GM21825 (cell line): ENCODE data around the gene ANKRD37.
"Not testable (repeated sequence)": the region's sequence is repeated elsewhere in the genome, so short reads cannot be mapped to it uniquely, and the experiment has no call there.

Experiments
- ATAC-seq: cut with Tn5 transposase; IDR thresholded peaks from one replicate; pipeline ENCODE4 v1.9.1; 2021; ENCODE audit warnings: mild to moderate bottlenecking, moderate library complexity; ENCODE audit not compliant: unreplicated experiment

ANKRD37 gene

GRCh38 chr4:185396724-185397385, at the start of gene ANKRD37:
TSS of gene ANKRD37 (plus strand) at chr4:185396841. CDS start at chr4:185396924, 83 bp downstream.
- ATAC-seq = no peak

GRCh38 chr4:185346975-185347601, 49.6 kb upstream of the ANKRD37 start:
- ATAC-seq = no peak

GRCh38 chr4:185351691-185352090, 45.0 kb upstream of the ANKRD37 start:
- no peak for ATAC-seq

DNA sequence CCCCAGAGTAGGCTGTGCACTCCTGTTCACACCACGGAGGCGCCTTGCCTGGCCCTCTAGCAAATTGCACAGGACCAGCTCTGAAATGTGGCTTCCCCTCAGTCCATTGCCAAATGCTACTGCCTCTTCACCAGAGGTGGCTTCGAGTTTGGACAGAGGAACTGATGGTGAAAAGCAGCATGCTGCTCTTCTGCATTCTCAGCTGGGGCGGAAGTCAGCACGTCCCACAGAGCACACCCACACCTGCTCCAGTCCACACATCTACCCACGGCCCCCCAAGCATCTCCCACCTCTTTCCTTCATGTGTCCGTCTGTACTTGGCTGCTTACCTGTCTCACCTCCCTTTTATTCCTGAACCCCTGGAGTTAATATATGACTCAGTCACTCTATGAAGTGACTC, 44.4 kb upstream of the ANKRD37 start:
- no peak for ATAC-seq

- peak; percentile 60 for ATAC-seq
Measured at GRCh38 chr4:185352741-185353140, 43.9 kb upstream of the ANKRD37 start.

DNA sequence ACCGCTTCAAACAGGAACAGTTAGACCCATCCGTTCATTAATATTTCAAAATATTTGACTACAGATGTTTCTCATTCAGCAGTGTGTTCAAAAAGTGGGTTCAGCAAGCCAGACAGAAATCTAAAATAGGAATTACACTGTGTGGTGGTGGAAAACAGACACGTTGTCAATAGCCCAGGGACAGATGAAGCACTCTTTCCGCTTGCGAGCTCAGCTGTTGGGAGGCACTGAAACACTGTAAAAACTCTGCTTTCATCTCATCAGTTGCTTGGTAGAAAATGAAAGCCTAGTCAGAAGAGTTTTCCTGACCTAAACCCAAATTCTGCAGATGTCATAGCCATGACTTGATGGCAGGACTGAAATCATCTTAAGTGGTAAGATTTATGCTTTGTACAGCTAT, 39.4 kb upstream of the ANKRD37 start:
- no peak for ATAC-seq

- ATAC-seq = no peak
Measured at GRCh38 chr4:185357733-185358440, 38.8 kb upstream of the ANKRD37 start.

DNA sequence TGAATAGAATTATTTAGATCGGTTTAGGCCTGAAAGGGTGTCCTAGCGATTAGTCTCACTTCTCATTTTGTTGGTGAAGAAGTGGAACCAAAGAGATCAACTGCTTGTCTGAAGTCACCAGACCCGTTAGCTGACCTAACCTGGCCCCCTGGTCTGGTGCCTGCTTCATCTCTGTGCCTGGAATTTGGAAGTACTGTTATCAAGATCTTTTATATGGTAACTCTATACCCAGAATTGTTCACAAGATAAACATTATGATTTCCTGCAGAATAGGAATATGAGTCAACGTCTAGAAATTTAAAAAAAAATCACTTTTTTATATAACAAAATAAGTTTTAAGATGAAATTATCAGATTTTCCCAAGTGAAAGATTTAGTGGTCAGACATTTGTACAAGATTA, 38.1 kb upstream of the ANKRD37 start:
- no peak for ATAC-seq

- no peak for ATAC-seq
Measured at GRCh38 chr4:185358959-185359358, 37.7 kb upstream of the ANKRD37 start.

GRCh38 chr4:185359767-185360446, 36.7 kb upstream of the ANKRD37 start:
- ATAC-seq = no peak

DNA sequence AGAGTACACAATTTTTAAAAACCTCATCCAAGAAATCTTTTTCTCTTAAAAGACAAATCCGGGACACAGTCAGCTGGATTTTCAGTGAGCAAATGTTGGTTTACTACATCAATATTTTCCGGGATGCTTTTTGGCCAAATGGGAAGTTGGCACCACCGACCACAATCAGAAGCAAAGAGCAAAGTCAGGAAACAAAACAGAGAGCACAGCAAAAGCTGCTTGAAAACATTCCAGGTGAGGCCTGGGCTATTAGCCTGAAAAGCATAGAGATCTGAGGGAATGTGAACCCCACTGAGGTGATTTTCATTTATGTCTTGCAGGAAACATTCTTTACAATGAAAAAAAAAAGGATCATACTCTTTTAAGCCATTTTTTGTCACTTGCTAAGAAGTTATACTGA, 34.8 kb upstream of the ANKRD37 start:
- ATAC-seq = no peak

- ATAC-seq = not testable (repeated sequence)
Measured at GRCh38 chr4:185362570-185362969, 34.1 kb upstream of the ANKRD37 start.

- no peak for ATAC-seq
Measured at GRCh38 chr4:185363251-185363650, 33.4 kb upstream of the ANKRD37 start.

DNA sequence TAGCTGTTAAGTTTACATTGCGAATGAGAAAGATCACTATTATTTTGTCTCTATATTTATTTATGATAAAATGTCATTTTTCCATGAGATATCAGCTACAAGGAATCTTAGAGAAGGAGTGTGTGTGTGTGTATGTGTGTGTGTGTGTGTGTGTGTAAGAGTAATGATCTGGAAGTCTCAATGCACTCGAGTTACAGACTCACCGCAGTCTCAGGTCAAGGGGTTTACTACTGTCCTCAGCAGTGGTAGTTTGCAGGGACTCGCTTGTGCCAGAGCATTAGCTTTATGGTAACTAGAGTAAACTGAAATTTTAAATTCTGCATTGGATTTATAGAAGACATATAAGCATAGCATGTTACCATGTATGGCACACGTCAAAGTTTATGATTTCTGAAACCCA, 31.8 kb upstream of the ANKRD37 start:
- ATAC-seq = no peak

DNA sequence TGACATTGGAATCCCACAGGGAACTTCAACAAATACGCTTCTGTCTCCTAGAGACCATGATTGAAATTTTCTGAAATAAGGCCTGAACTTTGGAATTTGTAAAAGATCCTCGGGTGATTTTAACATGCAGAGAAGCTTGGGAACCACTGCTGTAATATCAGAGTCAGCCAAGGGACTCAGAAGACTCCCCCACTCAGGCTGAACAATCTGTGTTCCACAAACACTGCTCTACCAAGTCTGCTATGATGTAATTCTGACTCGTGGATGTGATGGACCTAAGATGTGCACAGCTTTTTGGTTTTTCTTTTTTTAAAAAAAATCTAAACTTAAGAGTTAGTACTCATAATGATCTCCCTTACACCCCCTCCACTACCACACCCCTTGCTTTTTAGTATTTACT, 26.9 kb upstream of the ANKRD37 start:
- ATAC-seq = no peak

- ATAC-seq = no peak
Measured at GRCh38 chr4:185370268-185370949, 26.2 kb upstream of the ANKRD37 start.

DNA sequence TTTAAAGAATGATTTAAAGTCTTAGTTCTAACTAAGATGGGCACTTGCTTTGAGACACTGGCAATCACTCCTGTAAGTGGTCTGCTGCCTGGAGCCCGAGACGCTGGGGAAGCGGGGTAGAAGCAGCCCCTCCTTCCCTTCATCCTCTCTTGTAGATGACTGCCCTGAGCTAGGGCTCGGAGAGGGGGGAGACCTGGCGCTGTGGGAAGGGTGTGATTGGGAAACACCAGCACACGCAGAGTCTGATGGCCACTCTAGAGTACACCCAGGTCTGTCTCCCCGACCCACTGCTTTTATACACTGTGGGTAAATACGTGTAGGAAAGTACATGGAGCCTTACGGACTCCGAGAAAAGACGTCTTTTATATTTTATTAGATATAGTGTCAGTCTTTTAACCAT, 24.9 kb upstream of the ANKRD37 start:
- no peak for ATAC-seq

- no peak for ATAC-seq
Measured at GRCh38 chr4:185374027-185374426, 22.6 kb upstream of the ANKRD37 start.

DNA sequence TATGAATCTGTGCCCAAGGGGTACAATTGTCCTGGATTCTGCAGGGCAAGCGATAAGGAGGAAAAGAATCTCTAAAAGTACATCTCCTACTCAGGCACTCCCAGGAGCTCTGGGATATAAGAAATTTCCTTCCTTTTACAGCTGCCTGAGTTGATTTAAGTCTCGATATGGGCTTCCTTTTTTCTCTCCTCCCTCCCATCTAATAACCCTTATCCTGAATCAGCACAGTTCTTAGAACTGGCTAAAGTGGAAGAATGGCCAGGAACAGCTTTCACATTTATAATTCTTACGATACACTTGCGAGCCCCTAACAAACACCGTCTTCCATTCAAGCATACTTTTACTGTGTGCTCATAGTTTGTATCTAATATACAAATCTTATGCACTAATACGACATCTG, 22.1 kb upstream of the ANKRD37 start:
- no peak for ATAC-seq

DNA sequence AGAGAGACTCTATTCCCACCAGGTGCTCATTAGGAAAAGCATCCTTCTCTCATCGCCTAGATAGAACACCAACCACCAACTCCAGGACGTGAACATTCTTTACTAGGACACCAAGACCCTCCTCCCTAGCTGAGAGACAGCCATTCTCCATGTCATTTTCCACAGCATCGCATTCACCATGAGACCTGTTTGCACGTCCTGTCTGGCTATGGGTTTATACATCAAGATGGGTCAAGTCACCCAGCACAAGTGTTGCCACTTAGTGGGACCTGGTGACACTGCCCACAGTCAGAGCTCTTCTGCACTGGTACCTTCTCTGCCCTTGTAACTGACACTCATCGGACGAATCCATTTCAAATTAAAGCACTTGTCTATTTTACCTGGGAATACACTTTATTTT, 18.4 kb upstream of the ANKRD37 start:
- ATAC-seq = no peak
